ENCODE results near the gene SUN3. TPM values are rescaled to one million over a fixed set of nuclear protein-coding genes. Genes with fewer than 3 reads are reported as not detected.

The SUN3 gene
- total RNA-seq, 5 donors from 2014 or later (not counting 1 experiment from before 2014, with no cell fraction given), result 0.55 to 0.90 (median 0.59) TPM; not detected in 2

GRCh38 chr7:48017674-48018073 is 11.2 kb downstream of the SUN3 start:
- Mint-ChIP-seq H3K4me3 (no peak overlapping the region), H3K4me1 (no peaks in the 10 kb centered on the region), H3K27ac (no peak overlapping the region), H3K27me3 (peaks cover 9 to 20% of the 10 kb centered on the region in 2 donors), H3K36me3 (no peaks in the 10 kb centered on the region), H3K9me3 (peaks cover 4 to 23% (median 13%) of the 10 kb centered on the region in 3 donors)
- DNase-seq (no peak), ATAC-seq (replicated peaks in 1 of 4) (no peak)
- peaks cover 0 to 6% of the 10 kb centered on the region in 2 experiments for H3K27me3 ChIP-seq (replicated peaks in 1 of 2; ENCODE audit: control insufficient read depth in 2 of 2, extremely low read depth in 1 of 2, insufficient read depth in 2 of 2, low read length in 1 of 2)
- H3K36me3 ChIP-seq (ENCODE audit: control insufficient read depth in 2 of 2, extremely low read depth in 1 of 2, insufficient read depth in 1 of 2, low read length in 1 of 2), result no peaks in the 10 kb centered on the region
- POLR2A ChIA-PET, result no interaction called here
- no peaks in the 10 kb centered on the region for H3K4me1 ChIP-seq (ENCODE audit: control insufficient read depth in 1 of 2, extremely low read depth in 1 of 2, insufficient read depth in 2 of 2, low read length in 2 of 2)
- no peaks in the 10 kb centered on the region for H3K9me3 ChIP-seq
- CTCF ChIA-PET, result no interaction called here
- H3K4me3 ChIP-seq (ENCODE audit: control insufficient read depth in 1 of 2, extremely low read depth in 1 of 2, low read length in 1 of 2), result no peak overlapping the region
- WGBS (ENCODE audit: insufficient coverage), result 90% methylated on average over 3 of the region's 4 CpGs
- no peak overlapping the region for H3K27ac ChIP-seq (ENCODE audit: low read length)

- no peaks in the 10 kb centered on the region for H3K9me3 ChIP-seq
- H3K4me1 ChIP-seq (ENCODE audit: control insufficient read depth in 1 of 2, extremely low read depth in 1 of 2, insufficient read depth in 2 of 2, low read length in 2 of 2), result no peaks in the 10 kb centered on the region
- H3K27me3 ChIP-seq (replicated peaks in 1 of 2; ENCODE audit: control insufficient read depth in 2 of 2, extremely low read depth in 1 of 2, insufficient read depth in 2 of 2, low read length in 1 of 2), result peaks cover 0 to 6% of the 10 kb centered on the region in 2 experiments
- DNase-seq (no peak), ATAC-seq (replicated peaks in 1 of 4) (no peak)
- Mint-ChIP-seq H3K27ac (no peak overlapping the region), H3K27me3 (peaks cover 9 to 16% of the 10 kb centered on the region in 2 donors), H3K36me3 (no peaks in the 10 kb centered on the region), H3K4me3 (no peak overlapping the region), H3K9me3 (peaks cover 0 to 19% (median 11%) of the 10 kb centered on the region in 3 donors), H3K4me1 (no peaks in the 10 kb centered on the region)
- CTCF ChIA-PET, result no interaction called here
- POLR2A ChIA-PET, result no interaction called here
- no peak overlapping the region for H3K4me3 ChIP-seq (ENCODE audit: control insufficient read depth in 1 of 2, extremely low read depth in 1 of 2, low read length in 1 of 2)
- no peak overlapping the region for H3K27ac ChIP-seq (ENCODE audit: low read length)
- H3K36me3 ChIP-seq (ENCODE audit: control insufficient read depth in 2 of 2, extremely low read depth in 1 of 2, insufficient read depth in 1 of 2, low read length in 1 of 2), result no peaks in the 10 kb centered on the region
These were observed 12.3 kb downstream of the SUN3 start for GRCh38 chr7:48016641-48017040.

GRCh38 chr7:48011951-48012350 is 17.0 kb downstream of the SUN3 start:
- Mint-ChIP-seq H3K36me3 (no peaks in the 10 kb centered on the region), H3K27ac (peak overlapping the region in 1 of 2 donors; percentile 28), H3K27me3 (peaks cover 13 to 14% of the 10 kb centered on the region in 2 donors), H3K9me3 (peaks cover 0 to 5% (median 0%) of the 10 kb centered on the region in 3 donors), H3K4me1 (no peaks in the 10 kb centered on the region), H3K4me3 (no peak overlapping the region)
- no peak for DNase-seq
- no peak for ATAC-seq (replicated peaks in 1 of 4)
- Histone ChIP-seq H3K27ac (ENCODE audit: low read length) (no peak overlapping the region), H3K4me3 (ENCODE audit: control insufficient read depth in 1 of 2, extremely low read depth in 1 of 2, low read length in 1 of 2) (no peak overlapping the region), H3K27me3 (replicated peaks in 1 of 2; ENCODE audit: control insufficient read depth in 2 of 2, extremely low read depth in 1 of 2, insufficient read depth in 2 of 2, low read length in 1 of 2) (peaks cover 0 to 11% of the 10 kb centered on the region in 2 experiments), H3K4me1 (ENCODE audit: control insufficient read depth in 1 of 2, extremely low read depth in 1 of 2, insufficient read depth in 2 of 2, low read length in 2 of 2) (no peaks in the 10 kb centered on the region), H3K36me3 (ENCODE audit: control insufficient read depth in 2 of 2, extremely low read depth in 1 of 2, insufficient read depth in 1 of 2, low read length in 1 of 2) (no peaks in the 10 kb centered on the region), H3K9me3 (no peaks in the 10 kb centered on the region)
- 100% methylated on average over 2 of the region's 3 CpGs for WGBS (ENCODE audit: insufficient coverage)
- ChIA-PET CTCF (interaction anchor here (1.2 to 1.3 kb wide), 2 partner anchors 20 to 66 kb away, joined by 3 to 5 read pairs; no protein-coding TSS in a partner anchor), POLR2A (no interaction called here)

- peaks cover 13 to 14% of the 10 kb centered on the region in 2 donors for H3K27me3 Mint-ChIP-seq
These were observed 17.6 kb downstream of the SUN3 start for GRCh38 chr7:48011323-48011722.

GRCh38 chr7:48009954-48010353 is 19.0 kb downstream of the SUN3 start:
- POLR2A ChIA-PET, result interaction anchor here in 1 of 2 donors (0.6 kb wide), 1 partner anchor 10 kb away, joined by 4 read pairs; no protein-coding TSS in a partner anchor
- H3K4me1 Mint-ChIP-seq, result no peaks in the 10 kb centered on the region
- peaks cover 11 to 12% of the 10 kb centered on the region in 2 donors for H3K27me3 Mint-ChIP-seq
- no peak overlapping the region for H3K4me3 Mint-ChIP-seq
- no peaks in the 10 kb centered on the region for H3K36me3 Mint-ChIP-seq
- Histone ChIP-seq H3K4me1 (ENCODE audit: control insufficient read depth in 1 of 2, extremely low read depth in 1 of 2, insufficient read depth in 2 of 2, low read length in 2 of 2) (no peaks in the 10 kb centered on the region), H3K4me3 (ENCODE audit: control insufficient read depth in 1 of 2, extremely low read depth in 1 of 2, low read length in 1 of 2) (no peak overlapping the region), H3K9me3 (no peaks in the 10 kb centered on the region), H3K36me3 (ENCODE audit: control insufficient read depth in 2 of 2, extremely low read depth in 1 of 2, insufficient read depth in 1 of 2, low read length in 1 of 2) (no peaks in the 10 kb centered on the region), H3K27me3 (replicated peaks in 1 of 2; ENCODE audit: control insufficient read depth in 2 of 2, extremely low read depth in 1 of 2, insufficient read depth in 2 of 2, low read length in 1 of 2) (peaks cover 0 to 8% of the 10 kb centered on the region in 2 experiments), H3K27ac (ENCODE audit: low read length) (no peak overlapping the region)
- no peak for ATAC-seq (replicated peaks in 1 of 4)
- no peak for DNase-seq
- whole genome bisulfite sequencing (ENCODE audit: insufficient coverage), result 100% methylated on average over 3 of the region's 4 CpGs
- H3K27ac Mint-ChIP-seq, result no peak overlapping the region
- H3K9me3 Mint-ChIP-seq, result peaks cover 0 to 5% (median 0%) of the 10 kb centered on the region in 3 donors
- CTCF ChIA-PET, result no interaction called here

More at GRCh38 chr7:48011323-48011722, 17.6 kb downstream of the SUN3 start:
- H3K4me1 Mint-ChIP-seq, result no peaks in the 10 kb centered on the region
- H3K4me3 Mint-ChIP-seq, result no peak overlapping the region
- Histone ChIP-seq H3K4me1 (ENCODE audit: control insufficient read depth in 1 of 2, extremely low read depth in 1 of 2, insufficient read depth in 2 of 2, low read length in 2 of 2) (no peaks in the 10 kb centered on the region), H3K27ac (ENCODE audit: low read length) (no peak overlapping the region), H3K9me3 (no peaks in the 10 kb centered on the region), H3K4me3 (ENCODE audit: control insufficient read depth in 1 of 2, extremely low read depth in 1 of 2, low read length in 1 of 2) (no peak overlapping the region), H3K27me3 (replicated peaks in 1 of 2; ENCODE audit: control insufficient read depth in 2 of 2, extremely low read depth in 1 of 2, insufficient read depth in 2 of 2, low read length in 1 of 2) (peaks cover 0 to 11% of the 10 kb centered on the region in 2 experiments), H3K36me3 (ENCODE audit: control insufficient read depth in 2 of 2, extremely low read depth in 1 of 2, insufficient read depth in 1 of 2, low read length in 1 of 2) (no peaks in the 10 kb centered on the region)
- peaks cover 0 to 5% (median 0%) of the 10 kb centered on the region in 3 donors for H3K9me3 Mint-ChIP-seq
- ChIA-PET POLR2A (interaction anchor here in 1 of 2 donors (0.5 kb wide), 1 partner anchor 30 kb away, joined by 3 read pairs; no protein-coding TSS in a partner anchor), CTCF (interaction anchor here in 1 of 2 donors (1.2 kb wide), 1 partner anchor 66 kb away, joined by 3 read pairs; no protein-coding TSS in a partner anchor)
- DNase-seq (no peak), ATAC-seq (replicated peaks in 1 of 4) (no peak)
- no CpG with 5 or more reads among the region's 2 CpGs for WGBS (ENCODE audit: insufficient coverage)
- H3K27ac Mint-ChIP-seq, result no peak overlapping the region
- H3K36me3 Mint-ChIP-seq, result no peaks in the 10 kb centered on the region

- Mint-ChIP-seq H3K9me3 (peaks cover 0 to 5% (median 0%) of the 10 kb centered on the region in 3 donors), H3K36me3 (no peaks in the 10 kb centered on the region), H3K4me3 (no peak overlapping the region), H3K4me1 (no peaks in the 10 kb centered on the region), H3K27me3 (peaks cover 14 to 15% of the 10 kb centered on the region in 2 donors), H3K27ac (no peak overlapping the region)
- Histone ChIP-seq H3K4me1 (ENCODE audit: control insufficient read depth in 1 of 2, extremely low read depth in 1 of 2, insufficient read depth in 2 of 2, low read length in 2 of 2) (no peaks in the 10 kb centered on the region), H3K27ac (ENCODE audit: low read length) (no peak overlapping the region), H3K9me3 (no peaks in the 10 kb centered on the region), H3K4me3 (ENCODE audit: control insufficient read depth in 1 of 2, extremely low read depth in 1 of 2, low read length in 1 of 2) (no peak overlapping the region), H3K27me3 (replicated peaks in 1 of 2; ENCODE audit: control insufficient read depth in 2 of 2, extremely low read depth in 1 of 2, insufficient read depth in 2 of 2, low read length in 1 of 2) (peaks cover 0 to 8% of the 10 kb centered on the region in 2 experiments), H3K36me3 (ENCODE audit: control insufficient read depth in 2 of 2, extremely low read depth in 1 of 2, insufficient read depth in 1 of 2, low read length in 1 of 2) (no peaks in the 10 kb centered on the region)
- POLR2A ChIA-PET, result interaction anchor here in 1 of 2 donors (0.7 kb wide), 1 partner anchor 14 kb away, joined by 10 read pairs; no protein-coding TSS in a partner anchor
- ATAC-seq (replicated peaks in 1 of 4), result no peak
- no peak for DNase-seq
- CTCF ChIA-PET, result no interaction called here
- WGBS (ENCODE audit: insufficient coverage), result no CpG with 5 or more reads among the region's 4 CpGs
These were observed 19.6 kb downstream of the SUN3 start for GRCh38 chr7:48009257-48009656.

Measured in T-cell (primary cell).